Measurements from ENCODE around the gene LRRFIP1. TPM values are rescaled to one million over a fixed set of nuclear protein-coding genes. Genes with fewer than 3 reads are reported as not detected.

Gene LRRFIP1
- total RNA-seq, 1 donor from 2014 or later = 37.1 TPM

DNA sequence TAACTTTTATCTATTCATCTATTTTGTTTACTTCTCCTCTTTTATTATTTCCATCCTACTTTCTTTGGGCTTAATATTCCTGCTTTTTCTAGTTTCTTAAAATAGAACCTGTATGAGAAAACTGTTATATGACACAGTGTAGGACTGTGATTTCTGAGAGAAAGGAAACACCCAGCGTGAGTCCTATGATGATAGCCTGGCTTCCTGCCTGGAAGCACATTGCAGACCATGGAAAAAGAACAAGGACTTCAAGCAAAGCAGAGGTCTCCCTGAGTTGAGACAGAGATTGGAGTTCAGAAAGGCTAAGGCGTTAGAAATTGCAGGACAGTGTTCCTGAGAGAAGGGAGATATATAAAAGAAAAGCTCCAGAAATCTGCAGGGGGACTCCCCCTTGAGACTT, 178.9 kb downstream of the LRRFIP1 start:
- TF ChIP-seq, protein P1, sequence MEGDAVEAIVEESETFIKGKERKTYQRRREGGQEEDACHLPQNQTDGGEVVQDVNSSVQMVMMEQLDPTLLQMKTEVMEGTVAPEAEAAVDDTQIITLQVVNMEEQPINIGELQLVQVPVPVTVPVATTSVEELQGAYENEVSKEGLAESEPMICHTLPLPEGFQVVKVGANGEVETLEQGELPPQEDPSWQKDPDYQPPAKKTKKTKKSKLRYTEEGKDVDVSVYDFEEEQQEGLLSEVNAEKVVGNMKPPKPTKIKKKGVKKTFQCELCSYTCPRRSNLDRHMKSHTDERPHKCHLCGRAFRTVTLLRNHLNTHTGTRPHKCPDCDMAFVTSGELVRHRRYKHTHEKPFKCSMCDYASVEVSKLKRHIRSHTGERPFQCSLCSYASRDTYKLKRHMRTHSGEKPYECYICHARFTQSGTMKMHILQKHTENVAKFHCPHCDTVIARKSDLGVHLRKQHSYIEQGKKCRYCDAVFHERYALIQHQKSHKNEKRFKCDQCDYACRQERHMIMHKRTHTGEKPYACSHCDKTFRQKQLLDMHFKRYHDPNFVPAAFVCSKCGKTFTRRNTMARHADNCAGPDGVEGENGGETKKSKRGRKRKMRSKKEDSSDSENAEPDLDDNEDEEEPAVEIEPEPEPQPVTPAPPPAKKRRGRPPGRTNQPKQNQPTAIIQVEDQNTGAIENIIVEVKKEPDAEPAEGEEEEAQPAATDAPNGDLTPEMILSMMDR (conservative IDR thresholded peaks at IDR 0.05) = no peak
- H3K4me3 Mint-ChIP-seq = no peak overlapping the region
- no peaks in the 10 kb centered on the region for H3K9me3 Mint-ChIP-seq
- H3K36me3 Mint-ChIP-seq (ENCODE audit: low read depth) = no peaks in the 10 kb centered on the region
- H3K4me1 Mint-ChIP-seq = no peaks in the 10 kb centered on the region
- H3K27me3 Mint-ChIP-seq (ENCODE audit: low read depth) = peaks cover 8% of the 10 kb centered on the region
- DNase-seq (ENCODE audit: low read depth, low spot score) = no peak
- H3K27ac Mint-ChIP-seq (ENCODE audit: unreplicated experiment) = no peak overlapping the region

- H3K27me3 Mint-ChIP-seq (ENCODE audit: low read depth) = peaks cover 30% of the 10 kb centered on the region
- H3K27ac Mint-ChIP-seq (ENCODE audit: unreplicated experiment) = no peak overlapping the region
- no peak overlapping the region for H3K4me3 Mint-ChIP-seq
- DNase-seq (ENCODE audit: low read depth, low spot score) = no peak
- TF ChIP-seq, protein P1 (conservative IDR thresholded peaks at IDR 0.05) = no peak
- H3K36me3 Mint-ChIP-seq (ENCODE audit: low read depth) = no peaks in the 10 kb centered on the region
- no peaks in the 10 kb centered on the region for H3K9me3 Mint-ChIP-seq
- H3K4me1 Mint-ChIP-seq = no peaks in the 10 kb centered on the region
These were observed 188.2 kb downstream of the LRRFIP1 start for GRCh38 chr2:237815637-237816036.

GRCh38 chr2:237816531-237816930, 189.1 kb downstream of the LRRFIP1 start:
- no peak overlapping the region for H3K4me3 Mint-ChIP-seq
- no peaks in the 10 kb centered on the region for H3K4me1 Mint-ChIP-seq
- DNase-seq (ENCODE audit: low read depth, low spot score) = no peak

DNA sequence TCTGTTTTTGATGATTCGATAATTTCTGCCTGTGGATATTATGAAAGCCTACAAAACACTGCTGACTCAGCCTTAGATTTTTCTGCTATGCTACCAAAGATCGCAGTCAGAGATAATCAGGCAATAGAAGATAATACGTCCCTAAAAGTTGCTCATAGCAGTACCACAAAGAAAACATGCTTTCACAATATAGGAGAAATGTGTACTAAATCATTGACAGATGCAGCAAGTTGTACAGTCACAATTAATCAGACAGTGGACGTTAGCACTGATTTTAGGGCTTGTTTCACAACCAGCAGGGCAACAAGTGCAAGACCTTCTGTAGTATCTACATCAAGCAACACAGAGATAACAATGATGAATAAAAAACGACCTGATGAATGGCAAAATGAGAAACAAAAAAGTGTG, 190.7 kb downstream of the LRRFIP1 start:
- Mint-ChIP-seq H3K36me3 (ENCODE audit: low read depth) (no peaks in the 10 kb centered on the region), H3K4me3 (no peak overlapping the region), H3K27me3 (ENCODE audit: low read depth) (peaks cover 21% of the 10 kb centered on the region), H3K4me1 (no peaks in the 10 kb centered on the region), H3K27ac (ENCODE audit: unreplicated experiment) (no peak overlapping the region), H3K9me3 (no peaks in the 10 kb centered on the region)
- DNase-seq (ENCODE audit: low read depth, low spot score) = no peak
- TF ChIP-seq, protein P1 (conservative IDR thresholded peaks at IDR 0.05) = no peak

More at GRCh38 chr2:237816531-237816930, 189.1 kb downstream of the LRRFIP1 start:
- Mint-ChIP-seq H3K27ac (ENCODE audit: unreplicated experiment) (no peak overlapping the region), H3K36me3 (ENCODE audit: low read depth) (no peaks in the 10 kb centered on the region), H3K9me3 (no peaks in the 10 kb centered on the region), H3K27me3 (ENCODE audit: low read depth) (peaks cover 28% of the 10 kb centered on the region)
- TF ChIP-seq, protein P1 (conservative IDR thresholded peaks at IDR 0.05) = no peak

- Mint-ChIP-seq H3K4me3 (no peak overlapping the region), H3K27me3 (ENCODE audit: low read depth) (peaks cover 18% of the 10 kb centered on the region), H3K27ac (ENCODE audit: unreplicated experiment) (no peak overlapping the region), H3K36me3 (ENCODE audit: low read depth) (no peaks in the 10 kb centered on the region), H3K4me1 (no peaks in the 10 kb centered on the region), H3K9me3 (no peaks in the 10 kb centered on the region)
- no peak for DNase-seq (ENCODE audit: low read depth, low spot score)
- TF ChIP-seq, protein P1 (conservative IDR thresholded peaks at IDR 0.05) = no peak
These were observed 191.8 kb downstream of the LRRFIP1 start for GRCh38 chr2:237819231-237819630.

DNA sequence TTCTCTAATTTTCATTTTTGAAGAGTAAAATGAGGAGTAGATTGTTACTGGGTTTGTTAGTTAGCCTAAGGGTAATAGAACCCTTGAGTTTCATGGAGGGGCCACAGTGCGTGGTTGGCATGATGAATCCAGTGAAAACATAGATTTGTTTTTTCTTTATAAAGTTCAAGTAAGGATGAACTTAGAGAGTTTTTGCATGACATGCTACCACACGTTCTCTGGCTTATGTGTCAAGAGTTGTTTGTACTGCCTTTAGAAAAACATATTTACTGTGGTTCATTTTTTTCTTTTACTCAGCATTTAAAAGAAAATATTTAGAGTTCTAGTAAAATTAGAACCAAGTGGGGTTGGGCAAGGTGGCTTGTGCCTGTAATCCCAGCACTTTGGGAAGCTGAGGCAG, 193.0 kb downstream of the LRRFIP1 start:
- H3K4me3 Mint-ChIP-seq = no peak overlapping the region
- H3K27ac Mint-ChIP-seq (ENCODE audit: unreplicated experiment) = no peak overlapping the region
- H3K9me3 Mint-ChIP-seq = no peaks in the 10 kb centered on the region
- peaks cover 15% of the 10 kb centered on the region for H3K27me3 Mint-ChIP-seq (ENCODE audit: low read depth)
- TF ChIP-seq, protein P1 (conservative IDR thresholded peaks at IDR 0.05) = no peak
- no peaks in the 10 kb centered on the region for H3K36me3 Mint-ChIP-seq (ENCODE audit: low read depth)
- DNase-seq (ENCODE audit: low read depth, low spot score) = no peak
- H3K4me1 Mint-ChIP-seq = no peaks in the 10 kb centered on the region

Measured in neural crest cell (in vitro differentiated cells).